IMR-90 (cell line): ENCODE data around the gene RPGRIP1L. TPM values are rescaled to one million over a fixed set of nuclear protein-coding genes. Genes with fewer than 3 reads are reported as not detected.

ENCODE experiments used
- ATAC-seq: fragments of 200-7000 bp; cut with Tn5 transposase; 2 replicates; pipeline ENCODE4 v1.9.1; 2020; ENCODE audit warnings: low read depth, mild to moderate bottlenecking, moderate library complexity
- BruUV-seq: library from RNA; stranded (reverse); fragments of 400-500 nt; replicated peaks from 2 replicates; lab custom pipeline; 2021; lab: Mats Ljungman, UMichigan
- CTCF ChIA-PET: fragments of 300-600 bp; formaldehyde crosslinking; extraction: SDS; loops from one replicate; lab custom pipeline; 2021; ENCODE audit warnings: antibody characterized with exemption; lab: Yijun Ruan, JAX
- POLR2A ChIA-PET: fragments of 300-600 bp; sonication (Branson Sonifier 250); formaldehyde crosslinking; loops from one replicate; lab custom pipeline; 2022; ENCODE audit warnings: antibody characterized with exemption; ENCODE audit not compliant: unreplicated experiment; lab: Charles Lee
- DNase-seq: peaks from one replicate; pipeline ENCODE4 v3.0.0; 2013
- H2AFZ ChIP-seq: replicated peaks from 2 replicates; pipeline ENCODE3; 2013; ENCODE audit warnings: low read length, mild to moderate bottlenecking; ENCODE audit not compliant: poor library complexity
- H2AK5ac ChIP-seq: 2 replicates; pipeline ENCODE4 v1.6.1; 2013; ENCODE audit warnings: low read depth, low read length, inconsistent platforms
- H2AK9ac ChIP-seq: replicated peaks from 2 replicates; pipeline ENCODE3; 2013; ENCODE audit warnings: mild to moderate bottlenecking, low read depth, low read length, moderate library complexity; ENCODE audit not compliant: poor library complexity
- H2BK120ac ChIP-seq: 2 replicates; pipeline ENCODE4 v1.6.1; 2013; ENCODE audit warnings: low read depth, low read length, inconsistent platforms
- H2BK15ac ChIP-seq: 3 replicates; pipeline ENCODE4 v1.6.1; 2013; ENCODE audit warnings: low read depth, low read length, inconsistent platforms
- H2BK20ac ChIP-seq: 2 replicates; pipeline ENCODE4 v1.6.1; 2013; ENCODE audit warnings: low read depth, mild to moderate bottlenecking, inconsistent platforms, low read length, moderate library complexity
- H2BK5ac ChIP-seq: 2 replicates; pipeline ENCODE4 v1.6.1; 2013; ENCODE audit warnings: mild to moderate bottlenecking, low read depth, low read length, inconsistent platforms; ENCODE audit not compliant: poor library complexity, severe bottlenecking
- H3K14ac ChIP-seq: replicated peaks from 2 replicates; pipeline ENCODE4 v1.6.1; 2013; ENCODE audit warnings: low read depth, low read length, inconsistent platforms
- H3K18ac ChIP-seq: 2 replicates; pipeline ENCODE4 v1.6.1; 2013; ENCODE audit warnings: low read depth, low read length, control low read depth
- H3K23ac ChIP-seq: 2 replicates; pipeline ENCODE4 v1.6.1; 2013; ENCODE audit warnings: low read depth, low read length, inconsistent platforms
- H3K27ac ChIP-seq: 2 replicates; pipeline ENCODE4 v1.5.1; 2013; ENCODE audit warnings: mild to moderate bottlenecking, control low read depth, low read length; ENCODE audit not compliant: insufficient read depth
- H3K27me3 ChIP-seq: 2 replicates; pipeline ENCODE4 v1.6.1; 2013; ENCODE audit warnings: low read length; ENCODE audit not compliant: control insufficient read depth, insufficient read depth
- H3K36me3 ChIP-seq: 2 replicates; pipeline ENCODE4 v1.6.1; 2013; ENCODE audit warnings: low read length, mixed read lengths; ENCODE audit not compliant: control insufficient read depth, insufficient read depth
- H3K4ac ChIP-seq: 2 replicates; pipeline ENCODE4 v1.6.1; 2013; ENCODE audit warnings: low read depth, low read length, inconsistent platforms
- H3K4me1 ChIP-seq: 2 replicates; pipeline ENCODE4 v1.6.1; 2013; ENCODE audit warnings: low read length, mixed read lengths; ENCODE audit not compliant: control insufficient read depth, insufficient read depth
- H3K4me2 ChIP-seq: 2 replicates; pipeline ENCODE4 v1.6.1; 2013; ENCODE audit warnings: low read depth, mild to moderate bottlenecking, control low read depth, low read length, moderate library complexity
- H3K4me3 ChIP-seq: 2 replicates; pipeline ENCODE4 v1.5.1; 2013; ENCODE audit warnings: low read depth, mild to moderate bottlenecking, control low read depth, low read length, moderate library complexity; ENCODE audit not compliant: insufficient read depth
- H3K56ac ChIP-seq: 2 replicates; pipeline ENCODE4 v1.6.1; 2013; ENCODE audit warnings: low read length, inconsistent platforms; ENCODE audit not compliant: insufficient read depth; ENCODE audit errors: extremely low read depth
- H3K79me1 ChIP-seq, 2 experiments: 2 replicates each; pipeline ENCODE4 v1.6.1; 2013; ENCODE audit warnings: low read length in 2 of 2, inconsistent platforms in 1 of 2, low read depth in 1 of 2
- H3K9ac ChIP-seq: 2 replicates; pipeline ENCODE4 v1.6.1; 2013; ENCODE audit warnings: low read depth, low read length, control low read depth
- H3K9me1 ChIP-seq: 2 replicates; pipeline ENCODE4 v1.6.1; 2013; ENCODE audit warnings: low read length, inconsistent platforms; ENCODE audit not compliant: insufficient read depth
- H3K9me3 ChIP-seq: 2 replicates; pipeline ENCODE4 v1.6.1; 2013; ENCODE audit warnings: low read length; ENCODE audit not compliant: control insufficient read depth, insufficient read depth
- H4K20me1 ChIP-seq: 2 replicates; pipeline ENCODE4 v1.6.1; 2013; ENCODE audit warnings: low read length, inconsistent platforms; ENCODE audit not compliant: insufficient read depth
- H4K5ac ChIP-seq: 2 replicates; pipeline ENCODE4 v1.6.1; 2013; ENCODE audit warnings: mild to moderate bottlenecking, low read depth, low read length, control low read depth
- H4K8ac ChIP-seq, 2 experiments: 2 replicates each; pipeline ENCODE4 v1.6.1; 2013; ENCODE audit warnings: low read depth in 2 of 2, low read length in 2 of 2, control low read depth in 1 of 2, inconsistent platforms in 1 of 2
- H4K91ac ChIP-seq: 2 replicates; pipeline ENCODE4 v1.6.1; 2013; ENCODE audit warnings: low read depth, low read length, inconsistent platforms; ENCODE audit not compliant: insufficient read depth
- MAFK ChIP-seq: IDR thresholded peaks from 2 replicates; pipeline ENCODE4 v1.6.1; 2012; ENCODE audit warnings: low read depth, low read length, improper control_type of control experiment
- WGBS, 2 experiments: methylation state at CpG; one replicate each; pipeline versions ENCODE4 v1.1.5 to v1.1.7; 2013; ENCODE audit warnings: missing lambda C conversion rate in 2 of 2; ENCODE audit not compliant: insufficient read length in 1 of 2; ENCODE audit errors: extremely low coverage in 2 of 2; 5-methylcytosine and 5-hydroxymethylcytosine counted together
- dilution Hi-C: fragments of 300-500 bp; cut with HindIII; formaldehyde crosslinking; loops from one replicate; pipeline ENCODE4 v1.14.3; 2018; ENCODE audit warnings: low sequenced_read_pairs; ENCODE audit not compliant: unreplicated experiment
- in situ Hi-C: fragments of 300-500 bp; cut with MboI; formaldehyde crosslinking; loops from 3 replicates; pipeline ENCODE4 v1.14.3; 2019; ENCODE audit warnings: low sequenced_read_pairs, inconsistent platforms, mixed read lengths
- intact Hi-C: fragments of 100-400 bp; cut with micrococcal nuclease; formaldehyde crosslinking; loops from 2 replicates; pipeline ENCODE4 v1.10.0; 2022
- polyA plus RNA-seq, 3 experiments: library from polyadenylated mRNA; depleted of rRNA; stranded (reverse); fragments of >200 nt; gene quantifications; 2 replicates each; pipeline ENCODE4 v1.2.3, GENCODE V29; 2012; ENCODE audit warnings: low replicate concordance in 1 of 3
- total RNA-seq: library from RNA; depleted of rRNA; stranded (reverse); fragments of >200 nt; gene quantifications from 2 replicates; pipeline ENCODE4 v1.2.3, GENCODE V29; 2012

RPGRIP1L gene
- total and polyA plus RNA-seq, 2 of the 4 experiments (the other 2 are of a cell fraction) = 7.3 to 10.4 TPM

GRCh38 chr16:53597776-53598175 is 105.9 kb downstream of the RPGRIP1L start:
- Histone ChIP-seq H2BK5ac (no peak overlapping the region), H3K14ac (no peak overlapping the region), H2BK20ac (no peak overlapping the region), H4K91ac (no peak overlapping the region), H3K79me1 (no peaks in the 10 kb centered on the region), H4K8ac (no peak overlapping the region), H3K27ac (no peak overlapping the region), H2AK9ac (no peak overlapping the region), H3K9me1 (no peaks in the 10 kb centered on the region; the same call in 1 of the 2 replicates), H3K23ac (no peak overlapping the region), H4K5ac (no peak overlapping the region), H2AK5ac (no peak overlapping the region), H3K9me3 (no peaks in the 10 kb centered on the region), H2BK15ac (no peak overlapping the region), H3K4me1 (peaks cover 6% of the 10 kb centered on the region), H3K36me3 (0 out of 2 replicates have a peak, but pooled peaks cover 1% of the 10 kb centered on the region), H3K56ac (no peak overlapping the region), H3K27me3 (no peaks in the 10 kb centered on the region), H3K9ac (no peak overlapping the region), H3K4ac (no peak overlapping the region), H3K18ac (no peak overlapping the region), H4K20me1 (no peaks in the 10 kb centered on the region), H3K4me3 (no peak overlapping the region), H3K4me2 (no peak overlapping the region), H2BK120ac (no peak overlapping the region), H2AFZ (no peak overlapping the region)
- ChIA-PET CTCF (no interaction called here), POLR2A (no interaction called here)
- no TSS peak for BruUV-seq
- no peak for TF ChIP-seq MAFK
- 80% methylated on average over 1 of the region's 3 CpGs; no CpG with 5 or more reads in 1 of the 2 experiments for WGBS, 2 experiments
- in situ Hi-C loops (no loop called here), intact Hi-C loops (no loop called here), dilution Hi-C loops (no loop called here)
- ATAC-seq (no peak), DNase-seq (no peak)
